Midbrain (tissue), 1 donor: ENCODE measurements around the gene RABGGTA.
"Not testable (repeated sequence)": the region's sequence is repeated elsewhere in the genome, so short reads cannot be mapped to it uniquely, and the experiment has no call there.

Source experiments
- DNase-seq: peaks from one replicate; lab custom pipeline; 2025; lab: John Stamatoyannopoulos, UW

The RABGGTA gene

GRCh38 chr14:24240110-24240918 lies 31.1 kb downstream of the RABGGTA start:
- no peak for DNase-seq

DNA sequence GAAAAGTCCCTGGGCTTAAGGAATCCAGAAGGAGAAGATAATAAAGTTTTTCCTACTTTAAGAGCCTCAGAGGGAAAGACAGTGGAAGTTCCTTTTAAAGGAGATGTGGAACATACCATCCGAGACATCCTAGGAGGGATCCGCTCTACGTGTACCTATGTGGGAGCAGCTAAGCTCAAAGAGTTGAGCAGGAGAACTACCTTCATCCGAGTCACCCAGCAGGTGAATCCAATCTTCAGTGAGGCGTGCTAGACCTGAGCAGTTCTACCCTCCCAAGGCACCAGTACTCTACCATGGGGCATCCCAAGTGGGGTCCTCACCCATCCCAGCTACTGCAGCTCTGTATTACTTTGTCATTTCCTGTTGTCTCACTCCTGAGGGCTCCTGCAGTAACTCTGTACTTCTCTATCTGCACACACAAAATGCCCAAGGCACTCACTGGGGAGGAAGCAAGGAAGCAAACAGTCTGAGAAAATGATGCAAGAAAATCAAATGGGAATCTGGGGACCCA lies 32.8 kb downstream of the RABGGTA start:
- no peak for DNase-seq

DNA sequence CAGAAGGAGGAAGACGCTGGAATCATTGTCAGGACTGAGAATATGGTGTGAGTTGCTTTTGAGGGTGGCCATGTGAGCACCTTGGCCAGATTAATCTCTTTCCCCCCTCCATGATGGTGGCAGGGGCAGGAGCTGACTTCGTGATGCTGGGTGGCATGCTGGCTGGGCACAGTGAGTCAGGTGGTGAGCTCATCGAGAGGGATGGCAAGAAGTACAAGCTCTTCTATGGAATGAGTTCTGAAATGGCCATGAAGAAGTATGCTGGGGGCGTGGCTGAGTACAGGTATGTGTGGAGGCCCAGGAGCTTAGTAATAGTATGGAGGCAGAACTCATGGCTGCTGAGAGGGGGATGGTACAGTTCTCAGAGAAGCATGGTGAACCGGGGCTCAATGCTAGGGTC lies 33.3 kb downstream of the RABGGTA start:
- no peak for DNase-seq

DNA sequence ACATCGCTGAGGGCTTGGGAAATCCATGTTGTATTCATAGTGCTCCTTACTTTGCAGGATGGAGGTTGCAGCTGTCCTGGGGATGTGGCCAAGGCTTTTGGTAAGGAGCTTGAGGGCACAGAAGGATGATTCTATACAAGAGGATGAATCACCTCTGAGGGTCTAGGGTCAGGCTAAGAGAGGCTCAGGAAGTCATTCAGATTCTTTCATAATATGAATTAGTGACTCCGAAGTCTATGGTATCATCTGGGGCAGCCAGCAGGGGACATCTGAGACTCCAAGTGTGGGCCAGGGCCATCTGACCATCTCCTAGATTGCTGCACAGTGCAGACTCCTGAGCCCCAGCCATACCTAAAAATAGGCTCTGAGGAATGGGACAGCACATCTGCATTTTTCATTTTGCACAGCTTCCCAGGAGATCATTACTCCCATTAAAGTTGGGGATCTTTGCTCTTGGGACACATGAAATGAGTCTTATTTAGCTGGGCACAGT lies 33.9 kb downstream of the RABGGTA start:
- no peak for DNase-seq

DNA sequence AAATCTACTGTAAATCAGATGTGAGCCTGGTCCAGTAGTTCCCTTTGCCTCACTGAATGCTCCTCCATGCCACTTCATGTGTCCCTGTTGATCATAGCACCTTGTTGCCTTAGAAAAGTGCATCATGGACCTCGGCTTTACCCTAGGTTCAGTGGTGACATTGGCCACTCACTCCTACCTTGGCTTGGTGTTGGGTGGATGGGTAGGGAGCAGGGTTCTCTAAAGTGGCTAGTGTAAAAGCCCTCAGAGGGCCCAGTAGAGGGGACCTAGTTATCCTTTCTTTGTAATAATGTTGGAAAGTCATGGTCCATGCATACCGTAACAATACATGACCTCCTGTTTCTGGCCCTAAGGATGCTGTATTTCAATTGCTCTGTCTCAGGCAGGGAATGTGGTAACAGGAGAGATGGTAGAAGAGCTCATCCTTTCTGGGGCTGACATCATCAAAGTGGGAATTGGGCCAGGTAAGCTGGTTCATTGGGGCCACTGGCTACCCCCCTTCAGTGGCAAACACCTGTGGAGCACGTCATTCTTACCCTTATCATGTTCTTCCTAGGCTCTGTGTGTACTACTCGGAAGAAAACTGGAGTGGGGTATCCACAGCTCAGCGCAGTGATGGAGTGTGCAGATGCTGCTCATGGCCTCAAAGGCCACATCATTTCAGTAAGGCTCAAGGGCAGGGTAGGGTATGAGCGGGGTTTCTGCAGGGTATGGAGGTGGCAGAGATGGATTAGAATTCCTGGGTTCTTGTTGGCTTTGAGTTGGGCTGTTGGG lies 34.5 kb downstream of the RABGGTA start:
- no peak for DNase-seq

DNA sequence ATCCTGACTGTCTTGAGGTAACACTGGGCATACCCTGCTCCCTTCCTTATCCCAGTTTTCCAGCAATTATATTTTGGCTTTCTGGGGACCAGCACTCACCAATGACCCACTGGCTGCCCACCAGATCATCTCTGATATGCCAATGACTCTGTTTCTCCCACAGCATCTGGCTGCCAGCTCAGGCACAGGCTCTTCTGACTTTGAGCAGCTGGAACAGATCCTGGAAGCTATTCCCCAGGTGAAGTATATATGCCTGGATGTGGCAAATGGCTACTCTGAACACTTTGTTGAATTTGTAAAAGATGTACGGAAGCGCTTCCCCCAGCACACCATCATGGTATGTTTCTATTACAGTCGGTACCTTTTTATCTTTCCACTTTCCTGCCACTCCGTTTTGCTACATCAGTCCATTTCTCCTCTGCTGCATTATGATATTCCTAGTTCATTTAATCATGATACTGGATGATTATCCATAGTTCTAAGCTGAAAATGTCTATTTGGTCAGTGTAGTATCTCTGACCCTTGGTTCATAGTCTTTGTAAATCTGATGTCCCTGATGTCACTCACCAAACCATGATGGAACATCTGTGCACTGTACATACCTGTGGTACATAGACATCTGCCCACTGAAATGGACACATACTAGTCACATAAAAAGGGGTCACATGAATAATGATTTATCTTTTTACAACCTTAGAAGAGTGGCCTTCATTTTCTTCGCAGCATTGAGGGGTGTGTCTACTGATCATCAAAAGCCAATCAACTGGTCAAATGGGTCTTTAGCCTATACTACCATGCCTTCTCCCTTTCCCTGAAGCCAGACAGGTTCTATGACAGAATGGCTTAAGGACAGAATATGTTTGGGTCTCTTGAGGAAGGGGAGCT lies 35.4 kb downstream of the RABGGTA start:
- no peak for DNase-seq

GRCh38 chr14:24234095-24235005 lies 37.0 kb downstream of the RABGGTA start:
- DNase-seq, result no peak

DNA sequence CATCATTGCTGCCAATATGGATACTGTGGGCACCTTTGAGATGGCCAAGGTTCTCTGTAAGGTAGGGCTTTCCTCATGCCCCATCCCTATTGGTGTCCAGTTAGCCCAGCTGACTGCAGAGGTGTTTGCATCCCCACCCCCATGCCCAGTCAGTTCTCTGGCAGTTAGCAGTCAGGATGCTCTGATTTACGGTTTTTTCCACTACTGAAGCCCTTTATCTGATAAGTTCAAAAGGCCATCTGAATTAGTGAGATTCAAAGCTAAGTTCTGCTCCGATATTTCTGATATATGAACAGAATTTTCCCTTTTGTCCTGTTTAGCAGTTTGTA lies 37.9 kb downstream of the RABGGTA start:
- no peak for DNase-seq

DNA sequence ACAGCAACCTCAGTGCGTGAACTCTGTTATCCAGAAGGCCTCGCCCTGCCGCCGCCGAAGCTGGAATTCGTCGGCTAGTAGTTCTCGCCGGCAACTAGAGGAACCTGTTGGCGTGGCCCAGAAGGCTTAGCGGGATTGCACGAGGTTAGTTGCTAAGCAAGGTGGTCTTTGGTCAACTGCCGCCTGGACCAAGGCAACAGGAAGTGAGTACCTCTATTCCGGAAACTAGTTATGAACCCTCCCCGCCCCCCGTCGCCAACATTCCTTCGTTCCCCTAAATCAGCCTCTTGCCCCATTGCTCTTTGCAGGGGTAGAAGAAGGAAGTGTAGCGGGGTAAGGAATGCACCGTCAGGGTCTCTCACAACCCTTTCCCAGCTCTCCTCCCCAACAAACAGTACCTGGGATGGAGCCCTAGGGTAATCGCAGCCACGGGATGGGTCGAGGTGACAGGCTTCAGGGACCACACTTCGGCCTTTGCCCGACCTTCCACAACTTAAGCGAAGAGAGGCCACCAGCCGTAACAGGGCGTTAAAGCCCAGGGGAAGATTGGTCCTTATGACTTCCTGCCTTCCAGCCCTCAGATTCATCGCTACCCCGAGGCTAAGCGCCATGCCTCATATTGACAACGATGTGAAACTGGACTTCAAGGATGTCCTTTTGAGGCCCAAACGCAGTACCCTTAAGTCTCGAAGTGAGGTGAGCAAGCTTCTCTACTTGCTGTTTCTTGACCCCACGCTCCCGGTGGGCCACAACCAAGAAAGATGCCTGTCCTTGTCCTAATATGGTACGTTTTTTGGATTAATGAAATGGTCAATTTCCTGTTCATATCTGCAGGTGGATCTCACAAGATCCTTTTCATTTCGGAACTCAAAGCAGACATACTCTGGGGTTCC lies 38.5 kb downstream of the RABGGTA start, which contains the start of gene GMPR2:
TSS of gene GMPR2 (plus strand) at position 285 of the 893 bp plus-strand sequence. CDS start at position 610, 325 bp downstream.
- DNase-seq, result peak; percentile 86

DNA sequence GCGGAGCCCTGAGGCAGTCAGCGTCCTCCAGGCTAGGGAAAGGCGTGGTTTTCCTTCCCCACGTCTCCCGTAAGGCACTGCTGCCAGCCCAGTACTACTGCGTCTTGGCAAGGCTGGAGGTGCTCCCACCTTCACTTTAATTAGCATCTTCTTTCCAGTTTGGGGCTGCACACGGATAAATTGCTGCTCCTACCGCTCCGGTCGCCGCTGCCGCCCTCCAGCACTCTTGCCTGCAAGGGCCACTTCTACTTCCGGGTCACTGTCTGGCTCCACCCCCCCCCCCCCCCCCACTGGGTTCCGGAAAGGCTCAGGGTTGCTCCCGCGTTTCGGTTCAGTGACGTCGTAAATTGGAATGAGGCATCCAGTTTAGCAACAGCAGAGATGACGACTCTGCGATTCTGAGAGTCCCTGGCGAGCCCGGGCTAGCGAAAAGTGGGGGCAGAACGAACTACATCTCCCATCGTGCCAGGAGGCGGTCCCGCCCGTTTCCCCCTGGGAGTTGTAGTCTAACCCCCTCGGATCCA lies 39.2 kb downstream of the RABGGTA start, which contains the start of gene NEDD8:
TSS of gene NEDD8 (minus strand) at position 247 of the 524 bp plus-strand sequence. CDS start at position 147, 100 bp downstream.
- DNase-seq, result peak; percentile 98

- no peak for DNase-seq
Observed at GRCh38 chr14:24231263-24232120, 39.9 kb downstream of the RABGGTA start.

- no peak for DNase-seq
Observed at GRCh38 chr14:24228902-24229301, 42.5 kb downstream of the RABGGTA start.

GRCh38 chr14:24226473-24226872 lies 44.9 kb downstream of the RABGGTA start:
- DNase-seq, result no peak

- DNase-seq, result no peak
Observed at GRCh38 chr14:24224618-24225071, 46.8 kb downstream of the RABGGTA start.

GRCh38 chr14:24222987-24223386 lies 48.4 kb downstream of the RABGGTA start:
- DNase-seq, result not testable (repeated sequence)

DNA sequence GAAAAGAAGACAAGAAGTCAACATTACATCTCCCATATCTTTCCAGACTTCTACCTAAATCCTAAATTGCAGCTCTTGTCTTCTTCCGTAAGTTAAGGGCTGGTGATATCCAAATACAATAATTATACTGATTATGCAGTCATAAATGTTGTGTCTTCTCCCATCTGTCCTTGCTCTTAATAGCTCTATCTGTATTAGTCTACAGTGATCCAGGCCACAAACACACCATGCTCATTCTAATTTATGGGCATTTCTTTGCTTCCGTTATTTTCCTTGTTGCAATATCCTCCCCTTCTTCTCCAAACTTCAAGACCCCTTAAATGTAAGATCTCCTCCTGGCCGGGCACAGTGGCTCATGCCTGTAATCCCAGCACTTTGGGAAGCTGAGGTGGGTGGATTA lies 51.9 kb downstream of the RABGGTA start:
- DNase-seq, result no peak

GRCh38 chr14:24219080-24219479 lies 52.3 kb downstream of the RABGGTA start:
- no peak for DNase-seq

GRCh38 chr14:24216876-24217275 lies 54.5 kb downstream of the RABGGTA start:
- DNase-seq, result not testable (repeated sequence)
